ENCODE results near the gene INPP5A. TPM values are rescaled to one million over a fixed set of nuclear protein-coding genes. Genes with fewer than 3 reads are reported as not detected.

Gene INPP5A
- total and polyA plus RNA-seq, 10 of the 15 experiments (the other 5 are each of a cell fraction or from before 2014, with no cell fraction given): 0.52 to 15.0 (median 6.3) TPM

DNA sequence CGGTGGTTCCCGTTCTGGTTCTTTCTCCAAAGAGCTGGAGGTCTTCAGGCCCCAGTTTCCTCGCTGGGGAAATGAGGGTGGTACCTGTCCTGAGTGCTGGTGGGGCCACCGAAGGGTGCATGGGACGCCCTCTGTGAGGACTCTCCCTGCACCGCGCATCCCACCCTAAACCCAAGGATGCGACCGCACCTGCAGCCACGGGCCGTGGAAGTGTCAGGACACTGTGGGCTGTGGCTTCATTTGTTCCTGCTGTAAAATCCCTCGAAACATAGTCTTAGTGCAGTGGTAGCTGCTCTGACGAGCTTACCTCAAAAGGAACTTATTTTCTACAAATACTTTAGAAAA, 164.2 kb downstream of the INPP5A start:
- Histone ChIP-seq H3K79me2 (ENCODE audit: control insufficient read depth, insufficient read depth, low read length) (no peaks in the 10 kb centered on the region), H3K36me3 (ENCODE audit: control insufficient read depth in 2 of 2, insufficient read depth in 2 of 2, low read length in 1 of 2) (peaks cover 0 to 2% of the 10 kb centered on the region in 2 experiments; a peak in 2 of 4 replicates), H3K4me3 (no peak overlapping the region), H3K27ac (ENCODE audit: control insufficient read depth, insufficient read depth) (no peak overlapping the region), H3K9me3 (replicated peaks; ENCODE audit: control insufficient read depth, insufficient read depth, low read length) (peaks cover 8% of the 10 kb centered on the region; the same call in 1 of the 3 replicates), H3K9ac (ENCODE audit: control insufficient read depth, insufficient read depth, low read length) (no peak overlapping the region), H3K4me1 (ENCODE audit: control insufficient read depth, insufficient read depth, low read length) (no peaks in the 10 kb centered on the region), H3K4me2 (ENCODE audit: control insufficient read depth, insufficient read depth) (no peak overlapping the region), H3K27me3 (replicated peaks in 1 of 2; ENCODE audit: control insufficient read depth in 2 of 2, insufficient read depth in 2 of 2, low read length in 1 of 2) (no peaks in the 10 kb centered on the region), H2AFZ (ENCODE audit: control insufficient read depth, low read depth, low read length) (no peak overlapping the region), H4K20me1 (ENCODE audit: control insufficient read depth, insufficient read depth) (no peaks in the 10 kb centered on the region)
- RAD21 ChIA-PET (ENCODE audit: unreplicated experiment): no interaction called here
- CTCF ChIA-PET: no interaction called here
- FAIRE-seq (no peak), DNase-seq (ENCODE audit: low read depth, low spot score) (no peak), ATAC-seq (no peak)
- POLR2A ChIA-PET: no interaction called here
- in situ Hi-C loops (cut with MboI) (no loop called here), intact Hi-C loops (cut with micrococcal nuclease; ENCODE audit: unreplicated experiment) (no loop called here)
- 86% methylated on average over 11 of the region's 13 CpGs for WGBS (ENCODE audit: insufficient coverage, insufficient replicate concordance, low lambda C conversion rate, missing lambda C conversion rate)
- SMC1A ChIA-PET (ENCODE audit: uncharacterized antibody, unreplicated experiment): no interaction called here
- no TSS peak for BruUV-seq (replicated peaks)
- TF ChIP-seq, protein P1, sequence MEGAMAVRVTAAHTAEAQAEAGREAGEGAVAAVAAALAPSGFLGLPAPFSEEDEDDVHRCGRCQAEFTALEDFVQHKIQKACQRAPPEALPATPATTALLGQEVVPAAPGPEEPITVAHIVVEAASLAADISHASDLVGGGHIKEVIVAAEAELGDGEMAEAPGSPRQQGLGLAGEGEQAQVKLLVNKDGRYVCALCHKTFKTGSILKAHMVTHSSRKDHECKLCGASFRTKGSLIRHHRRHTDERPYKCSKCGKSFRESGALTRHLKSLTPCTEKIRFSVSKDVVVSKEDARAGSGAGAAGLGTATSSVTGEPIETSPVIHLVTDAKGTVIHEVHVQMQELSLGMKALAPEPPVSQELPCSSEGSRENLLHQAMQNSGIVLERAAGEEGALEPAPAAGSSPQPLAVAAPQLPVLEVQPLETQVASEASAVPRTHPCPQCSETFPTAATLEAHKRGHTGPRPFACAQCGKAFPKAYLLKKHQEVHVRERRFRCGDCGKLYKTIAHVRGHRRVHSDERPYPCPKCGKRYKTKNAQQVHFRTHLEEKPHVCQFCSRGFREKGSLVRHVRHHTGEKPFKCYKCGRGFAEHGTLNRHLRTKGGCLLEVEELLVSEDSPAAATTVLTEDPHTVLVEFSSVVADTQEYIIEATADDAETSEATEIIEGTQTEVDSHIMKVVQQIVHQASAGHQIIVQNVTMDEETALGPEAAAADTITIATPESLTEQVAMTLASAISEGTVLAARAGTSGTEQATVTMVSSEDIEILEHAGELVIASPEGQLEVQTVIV (IDR thresholded peaks at IDR 0.05; ENCODE audit: borderline replicate concordance, partially characterized antibody): no peak
- no peak for TF ChIP-seq YBX1 (IDR thresholded peaks at IDR 0.05)
- TF ChIP-seq ZNF274 (IDR thresholded peaks at IDR 0.05; ENCODE audit: insufficient read depth, insufficient read length): no peak
- no peak for TF ChIP-seq FOS (IDR thresholded peaks at IDR 0.05; ENCODE audit: borderline replicate concordance, extremely low read depth, insufficient read length)
- TF ChIP-seq CREM (IDR thresholded peaks at IDR 0.05; ENCODE audit: low read depth): no peak
- TF ChIP-seq, protein P2, sequence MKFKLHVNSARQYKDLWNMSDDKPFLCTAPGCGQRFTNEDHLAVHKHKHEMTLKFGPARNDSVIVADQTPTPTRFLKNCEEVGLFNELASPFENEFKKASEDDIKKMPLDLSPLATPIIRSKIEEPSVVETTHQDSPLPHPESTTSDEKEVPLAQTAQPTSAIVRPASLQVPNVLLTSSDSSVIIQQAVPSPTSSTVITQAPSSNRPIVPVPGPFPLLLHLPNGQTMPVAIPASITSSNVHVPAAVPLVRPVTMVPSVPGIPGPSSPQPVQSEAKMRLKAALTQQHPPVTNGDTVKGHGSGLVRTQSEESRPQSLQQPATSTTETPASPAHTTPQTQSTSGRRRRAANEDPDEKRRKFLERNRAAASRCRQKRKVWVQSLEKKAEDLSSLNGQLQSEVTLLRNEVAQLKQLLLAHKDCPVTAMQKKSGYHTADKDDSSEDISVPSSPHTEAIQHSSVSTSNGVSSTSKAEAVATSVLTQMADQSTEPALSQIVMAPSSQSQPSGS (IDR thresholded peaks at IDR 0.05; ENCODE audit: low read length): no peak
- TF ChIP-seq E2F8 (IDR thresholded peaks at IDR 0.05; ENCODE audit: low read depth, partially characterized antibody): no peak
- no peak for TF ChIP-seq BHLHE40 (IDR thresholded peaks at IDR 0.05; ENCODE audit: borderline replicate concordance in 1 of 2, low read depth in 2 of 2, low read length in 1 of 2)
- no peak for TF ChIP-seq FOXK2 (IDR thresholded peaks at IDR 0.05)
- TF ChIP-seq POLR2AphosphoS5 (IDR thresholded peaks at IDR 0.05; ENCODE audit: low read length): no peak
- TF ChIP-seq CBX5 (IDR thresholded peaks at IDR 0.05; ENCODE audit: low read depth): no peak
- no peak for TF ChIP-seq NR2F1 (conservative IDR thresholded peaks at IDR 0.05)
- TF ChIP-seq JUNB (IDR thresholded peaks at IDR 0.05): no peak
- TF ChIP-seq ZNF622 (IDR thresholded peaks at IDR 0.05): no peak
- no peak for TF ChIP-seq NBN (IDR thresholded peaks at IDR 0.05)
- TF ChIP-seq, protein P3, sequence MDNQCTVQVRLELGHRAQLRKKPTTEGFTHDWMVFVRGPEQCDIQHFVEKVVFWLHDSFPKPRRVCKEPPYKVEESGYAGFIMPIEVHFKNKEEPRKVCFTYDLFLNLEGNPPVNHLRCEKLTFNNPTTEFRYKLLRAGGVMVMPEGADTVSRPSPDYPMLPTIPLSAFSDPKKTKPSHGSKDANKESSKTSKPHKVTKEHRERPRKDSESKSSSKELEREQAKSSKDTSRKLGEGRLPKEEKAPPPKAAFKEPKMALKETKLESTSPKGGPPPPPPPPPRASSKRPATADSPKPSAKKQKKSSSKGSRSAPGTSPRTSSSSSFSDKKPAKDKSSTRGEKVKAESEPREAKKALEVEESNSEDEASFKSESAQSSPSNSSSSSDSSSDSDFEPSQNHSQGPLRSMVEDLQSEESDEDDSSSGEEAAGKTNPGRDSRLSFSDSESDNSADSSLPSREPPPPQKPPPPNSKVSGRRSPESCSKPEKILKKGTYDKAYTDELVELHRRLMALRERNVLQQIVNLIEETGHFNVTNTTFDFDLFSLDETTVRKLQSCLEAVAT (IDR thresholded peaks at IDR 0.05): no peak
- no peak for TF ChIP-seq EP300 (IDR thresholded peaks at IDR 0.05; ENCODE audit: borderline replicate concordance in 1 of 2, control insufficient read depth in 1 of 2, low read depth in 2 of 2, low read length in 2 of 2)

Data from GM12878 (cell line).